DMS79 treated with DMSO at 0.1 percent for 48 hours (cell line): ENCODE measurements around the gene PFDN6.
"Not testable (repeated sequence)": the region's sequence is repeated elsewhere in the genome, so short reads cannot be mapped to it uniquely, and the experiment has no call there.

Source experiments
- DNase-seq: peaks from one replicate; lab custom pipeline; 2025; lab: John Stamatoyannopoulos, UW

The PFDN6 gene

DNA sequence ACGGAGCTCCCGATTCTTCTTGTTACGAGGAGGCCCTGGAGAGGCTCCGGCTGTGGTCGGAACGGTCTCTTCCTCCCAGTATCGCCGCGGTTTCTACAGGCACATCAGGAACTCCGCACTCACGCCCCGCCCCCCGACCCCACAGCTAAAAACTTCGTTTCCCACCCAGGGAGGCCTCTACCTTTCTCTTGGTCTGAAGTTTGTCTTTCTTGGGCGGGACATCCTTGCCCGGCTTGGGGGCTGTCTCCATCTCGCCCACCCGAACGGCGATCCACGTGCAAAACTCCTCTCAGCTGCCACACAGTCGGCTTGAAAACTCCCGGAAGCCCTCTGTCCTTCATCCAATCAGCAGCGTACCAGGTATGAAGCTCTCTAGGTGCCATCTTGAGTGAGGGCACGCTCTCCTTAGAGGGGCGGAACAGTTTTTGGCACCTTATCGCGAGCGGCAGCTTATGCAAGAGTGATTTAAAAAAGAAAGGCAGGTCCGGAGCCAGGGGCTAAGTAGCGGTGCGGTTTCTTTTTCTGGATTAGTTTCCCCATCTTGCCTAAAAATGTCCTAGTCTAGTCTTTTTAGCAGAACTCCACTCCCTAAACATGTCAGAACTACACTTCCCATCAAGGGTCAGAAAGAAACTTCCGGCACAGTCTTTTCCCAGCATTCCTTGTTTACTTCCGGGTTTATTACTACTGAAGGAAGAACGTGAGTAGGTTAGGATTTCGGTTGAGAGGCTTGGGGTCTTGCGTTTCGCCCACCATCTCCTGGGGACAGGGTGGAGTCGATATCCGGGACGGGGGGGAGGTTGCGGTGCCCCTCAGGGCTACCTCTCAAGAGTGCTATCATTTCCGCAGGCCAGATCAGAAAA lies at the start of gene PFDN6, which contains the start of gene WDR46:
Gene PFDN6, plus strand, starts transcription at position 681 of the 863 bp plus-strand sequence. CDS start 256 bp downstream, outside the sequence.
Gene WDR46, minus strand, starts transcription at position 319 of the 863 bp plus-strand sequence. Its CDS starts 69 bp downstream, at position 250.
- DNase-seq = peak; percentile 94

DNA sequence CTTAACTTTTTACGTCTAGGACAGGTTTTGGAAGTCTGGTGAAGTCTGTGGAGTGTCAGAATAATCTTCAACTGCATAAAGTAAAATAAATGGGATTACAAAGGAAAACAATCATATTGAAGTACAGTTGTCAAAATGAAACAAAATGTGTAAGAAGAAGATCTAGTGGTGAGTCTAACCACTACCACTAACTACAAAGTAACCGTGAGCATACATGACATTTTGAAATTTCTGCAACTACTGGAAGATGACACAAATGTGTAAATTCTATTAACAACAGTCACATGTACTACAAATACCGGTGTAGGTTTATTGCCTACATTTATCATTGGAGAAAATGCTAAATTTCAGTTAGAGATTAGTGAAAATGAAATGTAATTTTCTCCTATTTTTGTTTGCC lies 47.4 kb upstream of the PFDN6 start:
- DNase-seq = no peak

DNA sequence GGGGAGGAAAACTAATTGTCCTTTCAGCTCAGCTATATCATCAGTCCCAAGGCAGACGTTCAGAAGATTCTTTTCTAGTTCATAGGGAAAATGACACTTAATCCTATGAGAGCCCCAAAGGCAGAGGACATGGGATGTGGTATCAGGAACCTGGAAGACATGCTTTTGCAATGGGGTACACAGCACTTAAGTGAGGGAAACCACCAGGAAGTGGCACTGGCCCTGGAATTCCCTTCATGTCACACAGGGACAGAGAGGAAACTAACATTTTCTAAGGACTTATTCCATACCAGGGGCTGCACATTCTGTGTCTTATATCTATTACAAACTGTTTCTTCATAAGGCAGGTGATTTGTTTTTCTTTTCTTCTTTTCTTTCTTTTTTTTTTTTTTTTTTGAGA lies 45.9 kb upstream of the PFDN6 start:
- no peak for DNase-seq

- peak; percentile 80 for DNase-seq
Observed at GRCh38 chr6:33247977-33248642, 41.3 kb upstream of the PFDN6 start.

- peak; percentile 61 for DNase-seq
Observed at GRCh38 chr6:33248643-33248931, 40.8 kb upstream of the PFDN6 start.

DNA sequence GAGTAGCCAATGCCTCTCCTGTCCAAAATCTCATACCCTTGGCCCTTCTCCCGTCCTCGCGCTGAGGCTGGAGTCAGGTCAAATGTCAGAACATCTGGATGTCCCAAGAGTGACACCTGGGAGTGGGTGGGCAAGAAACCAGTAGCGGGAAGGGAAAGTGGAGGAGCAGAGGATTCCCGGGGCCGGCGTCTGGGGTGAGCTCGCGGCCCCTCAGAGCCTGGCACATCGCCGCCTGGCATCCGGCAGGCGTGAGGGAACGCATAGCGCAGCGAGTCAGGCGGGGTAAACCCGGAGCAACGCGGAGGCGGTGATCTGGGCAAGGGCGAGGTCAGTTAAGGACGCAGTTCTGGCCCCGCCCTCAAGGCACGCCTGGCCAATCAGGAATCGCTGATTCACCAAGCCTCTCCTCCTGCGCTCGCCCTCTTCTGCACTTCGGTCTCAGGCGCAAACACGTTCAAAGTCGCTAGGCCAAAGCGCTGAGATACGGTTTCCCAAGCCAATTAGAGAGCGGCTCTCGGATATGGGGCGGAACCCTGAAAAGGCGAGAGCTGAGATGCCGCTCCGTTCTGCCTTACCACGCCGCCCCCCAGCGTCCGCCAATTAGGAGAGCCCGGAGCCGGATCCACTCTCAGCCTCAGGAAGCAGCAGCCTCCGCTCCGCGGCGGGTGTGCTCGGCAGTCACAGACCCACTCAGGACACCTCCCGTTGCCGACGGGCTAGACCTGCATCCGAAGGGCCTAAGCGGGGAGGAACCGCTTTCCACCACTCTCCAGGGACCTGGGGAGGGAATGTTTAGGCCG lies 40.3 kb upstream of the PFDN6 start:
- DNase-seq = peak; percentile 98

- no peak for DNase-seq
Observed at GRCh38 chr6:33249732-33250630, 39.4 kb upstream of the PFDN6 start.

DNA sequence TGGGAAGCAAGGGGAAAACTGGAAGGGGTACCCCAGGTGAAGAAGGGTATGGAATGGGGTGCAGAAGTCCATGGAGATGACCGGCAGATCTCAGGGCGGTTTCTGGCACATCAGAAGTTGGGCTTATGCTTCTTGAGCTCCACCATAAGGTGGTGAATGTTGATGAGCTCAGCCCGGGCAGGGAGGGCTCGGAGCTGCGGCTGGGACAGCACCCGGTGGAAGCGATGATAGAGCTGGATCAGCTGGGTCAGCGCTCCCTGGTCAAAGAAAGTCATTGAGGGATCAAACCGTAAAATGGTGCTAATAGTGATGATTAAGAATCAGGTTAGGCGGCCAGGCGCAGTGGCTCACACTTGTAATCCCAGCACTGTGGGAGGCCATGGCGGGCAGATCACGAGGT lies 38.7 kb upstream of the PFDN6 start:
- no peak for DNase-seq

DNA sequence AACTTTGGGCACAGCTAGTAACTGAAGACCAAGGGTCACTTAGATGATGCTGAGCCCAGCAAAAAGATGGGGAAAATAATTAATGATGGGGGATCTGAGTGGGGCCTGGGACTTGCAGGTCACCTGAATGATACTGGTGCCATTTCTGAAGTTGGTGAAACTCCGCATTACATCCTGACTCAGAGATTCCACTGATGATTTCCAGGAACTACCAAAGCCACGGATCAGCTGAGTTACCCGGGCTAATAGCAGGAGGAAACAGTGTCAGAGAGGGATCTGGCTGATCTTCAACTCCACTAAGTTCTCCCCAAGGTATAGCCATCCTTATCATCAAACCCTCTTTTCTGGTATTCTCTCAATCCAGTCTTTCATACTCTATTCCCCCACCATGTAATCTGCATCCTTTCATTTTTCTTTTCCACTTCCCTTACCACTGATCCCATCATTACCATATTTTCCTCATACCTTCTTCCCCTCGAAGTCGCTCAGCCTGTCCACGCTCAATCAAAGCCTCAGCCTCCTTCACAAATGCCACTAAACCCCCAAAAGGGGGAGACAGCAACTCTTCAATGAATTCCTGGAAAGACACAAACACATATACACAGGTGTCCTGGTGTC lies 37.9 kb upstream of the PFDN6 start:
- DNase-seq = no peak

GRCh38 chr6:33252759-33253158 lies 36.6 kb upstream of the PFDN6 start:
- no peak for DNase-seq

GRCh38 chr6:33254591-33254990 lies 34.8 kb upstream of the PFDN6 start:
- DNase-seq = no peak

GRCh38 chr6:33259032-33259431 lies 30.4 kb upstream of the PFDN6 start:
- DNase-seq = no peak

GRCh38 chr6:33262490-33262889 lies 26.9 kb upstream of the PFDN6 start:
- DNase-seq = not testable (repeated sequence)

GRCh38 chr6:33264015-33264414 lies 25.4 kb upstream of the PFDN6 start:
- no peak for DNase-seq

- DNase-seq = peak; percentile 61
Observed at GRCh38 chr6:33271117-33271467, 18.3 kb upstream of the PFDN6 start.

DNA sequence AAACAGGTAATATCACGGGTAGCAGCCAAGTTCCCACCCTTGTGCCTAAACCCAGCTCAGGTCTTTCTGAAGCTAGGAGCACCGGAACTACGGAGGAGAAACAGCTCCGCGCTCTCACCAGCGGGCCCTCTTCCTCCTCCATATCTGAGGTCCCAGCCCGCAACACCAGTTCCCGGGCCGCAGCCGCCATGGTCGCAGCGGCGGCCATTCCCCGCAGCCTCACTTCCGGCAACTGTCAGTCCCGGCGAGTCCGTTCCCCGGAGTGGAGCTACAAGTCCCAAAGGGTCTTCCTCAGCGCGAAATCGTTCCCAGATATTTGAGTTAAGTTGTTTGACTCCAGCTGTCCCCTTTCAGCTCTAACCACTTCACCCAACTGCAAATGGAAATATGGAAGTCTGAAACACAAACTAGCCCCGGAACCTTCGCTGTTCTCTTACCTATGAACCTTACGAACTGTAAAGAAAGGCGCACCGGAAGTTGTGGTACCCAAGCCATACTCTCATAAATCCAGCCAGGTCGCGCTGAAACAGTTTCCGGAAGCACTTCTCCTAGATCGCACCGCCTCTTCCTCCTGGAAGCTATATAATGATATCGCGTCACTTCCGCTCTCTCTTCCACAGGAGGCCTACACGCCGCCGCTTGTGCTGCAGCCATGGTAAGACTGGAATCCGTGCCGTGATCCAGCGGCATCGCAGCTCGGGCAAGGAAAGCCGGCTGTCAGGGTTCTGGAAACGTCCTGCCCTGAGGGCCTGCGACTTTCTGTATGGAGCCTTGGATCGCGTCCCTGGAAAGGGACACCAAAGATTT lies 17.7 kb upstream of the PFDN6 start, which contains the start of the genes RPS18 and VPS52:
Gene RPS18, plus strand, starts transcription at position 608 of the 807 bp plus-strand sequence. Its CDS starts 45 bp downstream, at position 653.
Gene VPS52, minus strand, starts transcription at position 409 of the 807 bp plus-strand sequence. Its CDS starts 201 bp downstream, at position 208.
- DNase-seq = peak; percentile 97

- DNase-seq = no peak
Observed at GRCh38 chr6:33272275-33273128, 16.9 kb upstream of the PFDN6 start.

DNA sequence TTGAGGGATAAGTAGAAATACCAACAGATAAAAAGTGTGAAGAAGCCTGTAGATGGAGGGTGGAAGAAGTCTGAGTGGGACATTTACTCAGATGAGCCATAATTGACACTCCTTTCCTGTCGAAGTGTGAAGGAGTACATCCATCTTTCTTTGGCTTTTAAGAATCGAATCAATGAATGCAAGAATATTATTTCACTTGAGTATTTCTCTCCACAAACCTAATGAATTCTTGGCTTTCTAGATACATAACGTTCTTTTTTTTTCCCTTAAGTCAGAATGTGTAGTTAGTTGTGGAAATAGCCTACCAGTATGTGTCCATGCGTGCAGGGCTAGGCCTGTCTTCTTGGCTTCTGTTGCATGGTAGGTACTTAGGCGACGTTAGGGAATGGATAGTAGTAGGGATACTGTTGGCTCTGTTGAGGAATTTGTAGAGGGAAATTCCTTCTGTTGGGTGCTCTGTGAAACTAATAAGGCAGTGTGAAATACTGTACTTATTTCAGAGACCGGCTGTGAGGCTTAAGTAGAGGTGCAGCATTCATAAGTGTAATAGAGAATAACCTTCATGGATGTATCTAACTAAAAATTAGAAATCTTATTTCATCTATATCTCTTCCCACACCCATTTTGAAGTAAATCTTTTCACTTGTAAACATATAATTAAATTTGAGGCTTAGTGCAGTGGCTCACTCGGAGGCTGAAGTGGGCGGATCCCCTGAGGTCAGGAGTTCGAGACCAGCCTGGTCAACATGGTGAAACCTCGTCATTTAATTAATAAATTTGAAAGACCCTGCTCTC lies 16.1 kb upstream of the PFDN6 start:
- DNase-seq = no peak
